ENCODE data around the gene PDE6A. TPM values are rescaled to one million over a fixed set of nuclear protein-coding genes. Genes with fewer than 3 reads are reported as not detected.

The PDE6A gene
- polyA plus RNA-seq, 3 donors = 0.01 TPM; not detected in 2

- peak; percentile 31 to 66 (median 60) for DNase-seq
- peak overlapping the region; percentile 94 to 98 (median 96) for H3K27ac Mint-ChIP-seq
- Histone ChIP-seq H3K27me3 (ENCODE audit: control insufficient read depth in 2 of 2, insufficient read depth in 2 of 2, low read length in 2 of 2) (no peaks in the 10 kb centered on the region), H3K9me3 (replicated peaks in 1 of 2; ENCODE audit: control insufficient read depth in 1 of 2, insufficient read depth in 1 of 2, low read length in 2 of 2) (no peaks in the 10 kb centered on the region), H3K4me3 (replicated peaks in 1 of 3; ENCODE audit: low read depth in 2 of 3, low read length in 3 of 3) (peak overlapping the region in 1 of 3 experiments; percentile 33), H3K4me1 (ENCODE audit: control insufficient read depth in 1 of 2, insufficient read depth in 2 of 2, low read length in 2 of 2) (peaks cover 45 to 46% of the 10 kb centered on the region in 2 donors), H3K9ac (ENCODE audit: insufficient read depth, low read length, poor library complexity, severe bottlenecking) (peak overlapping the region; percentile 50), H3K27ac (ENCODE audit: low read depth in 1 of 2, low read length in 2 of 2) (peak overlapping the region; percentile 26 to 92), H2AFZ (ENCODE audit: insufficient read depth, low read depth, low read length, poor library complexity, severe bottlenecking) (peak overlapping the region; percentile 14), H3K36me3 (replicated peaks in 1 of 2; ENCODE audit: control insufficient read depth in 1 of 2, insufficient read depth in 2 of 2, low read length in 2 of 2) (no peaks in the 10 kb centered on the region), H4K20me1 (ENCODE audit: insufficient read depth, low read length) (no peaks in the 10 kb centered on the region), H3K4me2 (replicated peaks; ENCODE audit: extremely low read depth, low read length, poor library complexity, severe bottlenecking) (peak overlapping the region; percentile 51), H3K79me2 (ENCODE audit: insufficient read depth, low read length) (no peaks in the 10 kb centered on the region)
- H3K9me3 Mint-ChIP-seq = peaks cover 0 to 1% (median 0%) of the 10 kb centered on the region in 7 donors
- TF ChIP-seq CTCF (IDR thresholded peaks at IDR 0.05) = no peak
- peaks cover 0 to 3% (median 0%) of the 10 kb centered on the region in 3 donors for H3K27me3 Mint-ChIP-seq (ENCODE audit: low read depth in 3 of 3)
- no peaks in the 10 kb centered on the region for H3K36me3 Mint-ChIP-seq
- H3K4me3 Mint-ChIP-seq = peak overlapping the region in 1 of 2 donors; percentile 70
- peaks cover 63% of the 10 kb centered on the region for H3K4me1 Mint-ChIP-seq
- intact Hi-C loops (cut with micrococcal nuclease) = no loop called here
- WGBS (ENCODE audit: insufficient coverage) = 0% methylated on average over 1 of the region's 6 CpGs
Observed at GRCh38 chr5:149939546-149939945, 5.0 kb downstream of the PDE6A start.

- Histone ChIP-seq H4K20me1 (ENCODE audit: insufficient read depth, low read length) (no peaks in the 10 kb centered on the region), H3K27ac (ENCODE audit: low read depth in 1 of 2, low read length in 2 of 2) (peak overlapping the region; percentile 26 to 92), H3K9ac (ENCODE audit: insufficient read depth, low read length, poor library complexity, severe bottlenecking) (peak overlapping the region; percentile 50), H3K4me2 (replicated peaks; ENCODE audit: extremely low read depth, low read length, poor library complexity, severe bottlenecking) (peak overlapping the region; percentile 51), H3K79me2 (ENCODE audit: insufficient read depth, low read length) (no peaks in the 10 kb centered on the region), H3K27me3 (ENCODE audit: control insufficient read depth in 2 of 2, insufficient read depth in 2 of 2, low read length in 2 of 2) (no peaks in the 10 kb centered on the region), H3K36me3 (replicated peaks in 1 of 2; ENCODE audit: control insufficient read depth in 1 of 2, insufficient read depth in 2 of 2, low read length in 2 of 2) (no peaks in the 10 kb centered on the region), H3K4me3 (replicated peaks in 1 of 3; ENCODE audit: low read depth in 2 of 3, low read length in 3 of 3) (peak overlapping the region in 1 of 3 experiments; percentile 33), H3K4me1 (ENCODE audit: control insufficient read depth in 1 of 2, insufficient read depth in 2 of 2, low read length in 2 of 2) (peaks cover 45 to 46% of the 10 kb centered on the region in 2 donors), H2AFZ (ENCODE audit: insufficient read depth, low read depth, low read length, poor library complexity, severe bottlenecking) (peak overlapping the region; percentile 14), H3K9me3 (replicated peaks in 1 of 2; ENCODE audit: control insufficient read depth in 1 of 2, insufficient read depth in 1 of 2, low read length in 2 of 2) (no peaks in the 10 kb centered on the region)
- peak; percentile 87 to 97 (median 89) for DNase-seq
- H3K36me3 Mint-ChIP-seq = no peaks in the 10 kb centered on the region
- peaks cover 63% of the 10 kb centered on the region for H3K4me1 Mint-ChIP-seq
- H3K27me3 Mint-ChIP-seq (ENCODE audit: low read depth in 3 of 3) = peaks cover 0 to 3% (median 0%) of the 10 kb centered on the region in 3 donors
- 0% methylated on average over 2 of the region's 6 CpGs for WGBS (ENCODE audit: insufficient coverage)
- H3K27ac Mint-ChIP-seq = peak overlapping the region; percentile 94 to 98 (median 96)
- peak overlapping the region in 1 of 2 donors; percentile 42 for H3K4me3 Mint-ChIP-seq
- intact Hi-C loops (cut with micrococcal nuclease) = no loop called here
- no peaks in the 10 kb centered on the region for H3K9me3 Mint-ChIP-seq
- TF ChIP-seq CTCF (IDR thresholded peaks at IDR 0.05) = no peak
Observed at GRCh38 chr5:149938791-149939358, 5.7 kb downstream of the PDE6A start.

All from CD14-positive monocyte (primary cell).